NCI-H345 treated with DMSO at 0.1 percent for 48 hours (cell line): ENCODE measurements around the gene BLOC1S3.

Experiments
- DNase-seq: peaks from one replicate; lab custom pipeline; 2025; ENCODE audit not compliant: unreplicated experiment; lab: John Stamatoyannopoulos, UW

BLOC1S3 gene

GRCh38 chr19:45161738-45162607 lies 16.6 kb upstream of the BLOC1S3 start:
- DNase-seq, result no peak

GRCh38 chr19:45162608-45163143 lies 15.9 kb upstream of the BLOC1S3 start:
- peak; percentile 99 for DNase-seq

GRCh38 chr19:45163156-45163555 lies 15.4 kb upstream of the BLOC1S3 start:
- DNase-seq, result no peak

- DNase-seq, result no peak
Measured at GRCh38 chr19:45163751-45164460, 14.7 kb upstream of the BLOC1S3 start.

- no peak for DNase-seq
Measured at GRCh38 chr19:45164577-45165335, 13.8 kb upstream of the BLOC1S3 start.

GRCh38 chr19:45166723-45167252 lies 11.8 kb upstream of the BLOC1S3 start:
- DNase-seq, result no peak

- no peak for DNase-seq
Measured at GRCh38 chr19:45168767-45169351, 9.7 kb upstream of the BLOC1S3 start.

GRCh38 chr19:45169602-45170001 lies 9.0 kb upstream of the BLOC1S3 start:
- DNase-seq, result no peak

- DNase-seq, result no peak
Measured at GRCh38 chr19:45170146-45171106, 8.2 kb upstream of the BLOC1S3 start.

GRCh38 chr19:45171211-45171623 lies 7.4 kb upstream of the BLOC1S3 start:
- no peak for DNase-seq

- no peak for DNase-seq
Measured at GRCh38 chr19:45172173-45172572, 6.4 kb upstream of the BLOC1S3 start.

- DNase-seq, result no peak
Measured at GRCh38 chr19:45172611-45173208, 5.9 kb upstream of the BLOC1S3 start.

GRCh38 chr19:45173816-45174215 lies 4.8 kb upstream of the BLOC1S3 start:
- DNase-seq, result no peak

GRCh38 chr19:45175515-45176345 lies 2.9 kb upstream of the BLOC1S3 start:
- no peak for DNase-seq

- no peak for DNase-seq
Measured at GRCh38 chr19:45177817-45178261, 745 bp upstream of the BLOC1S3 start, which contains the start of gene TRAPPC6A. TSS of gene TRAPPC6A (minus strand) at chr19:45178237. CDS start at chr19:45178218, 19 bp downstream.

GRCh38 chr19:45179072-45179891 lies 698 bp downstream of the BLOC1S3 start:
- DNase-seq, result no peak

GRCh38 chr19:45179892-45180370 lies 1.3 kb downstream of the BLOC1S3 start:
- no peak for DNase-seq
